Prostate gland (tissue), 2 donors: ENCODE measurements around the gene FBH1. TPM values are rescaled to one million over a fixed set of nuclear protein-coding genes. Genes with fewer than 3 reads are reported as not detected.

Source experiments
- DNase-seq: peaks from one replicate; pipeline ENCODE4 v3.0.0-alpha.2; 2019; ENCODE audit warnings: low spot score
- H3K27ac ChIP-seq, 2 donors: fragments of 200-600 bp; sonication (generic); 2 replicates each; pipeline ENCODE4 v1.5.1; 2017 to 2019
- H3K27me3 ChIP-seq: fragments of 200-600 bp; sonication (generic); replicated peaks from 2 replicates; pipeline ENCODE4 v1.5.1; 2019; ENCODE audit not compliant: insufficient read depth
- H3K36me3 ChIP-seq, 2 donors: fragments of 200-600 bp; sonication (generic); 1 replicate in 1 of 2; 2 replicates in 1 of 2; pipeline versions ENCODE4 v1.5.1 to v1.8.1; 2017 to 2019
- H3K4me1 ChIP-seq: fragments of 200-600 bp; sonication (generic); replicated peaks from 2 replicates; pipeline ENCODE4 v1.5.1; 2019
- H3K4me3 ChIP-seq, 2 donors: fragments of 200-600 bp; sonication (generic); 2 replicates each; pipeline ENCODE4 v1.5.1; 2017 to 2019
- H3K9me3 ChIP-seq: fragments of 200-600 bp; sonication (generic); 2 replicates; pipeline ENCODE4 v1.5.1; 2017
- POLR2A ChIP-seq: fragments of 450-650 bp; IDR thresholded peaks from one replicate; pipeline ENCODE4 v1.6.1; 2016; ENCODE audit warnings: antibody characterized with exemption, mild to moderate bottlenecking
- POLR2AphosphoS5 ChIP-seq: sonication (generic); formaldehyde crosslinking; IDR thresholded peaks from one replicate; pipeline ENCODE4 v1.6.1; 2017; ENCODE audit warnings: antibody characterized with exemption
- WGBS: methylation state at CpG from one replicate; pipeline ENCODE4 v1.1.5; 2018; 5-methylcytosine and 5-hydroxymethylcytosine counted together
- intact Hi-C: fragments of 100-400 bp; cut with DNase I; formaldehyde crosslinking; loops from one replicate; pipeline ENCODE4 v1.14.2; 2022
- total RNA-seq, 2 donors: library from RNA; depleted of rRNA; stranded (reverse); fragments of >200 nt; gene quantifications; one replicate each; pipeline ENCODE4 v1.1.0, GENCODE V29; 2016
- TF ChIP-seq, protein P1 (sequence below), 4 experiments: fragments of 200-600 bp in 2 of 4; fragments of 450-650 bp in 2 of 4; sonication (generic) in 2 of 4; IDR thresholded peaks; 1 replicate in 3 of 4; 2 replicates in 1 of 4; pipeline ENCODE4 v1.5.1; 2016 to 2019; ENCODE audit warnings: antibody characterized with exemption in 4 of 4, mild to moderate bottlenecking in 2 of 4, moderate library complexity in 2 of 4

The FBH1 gene
- total RNA-seq, 2 donors from 2014 or later = 75.0 to 172 TPM

DNA sequence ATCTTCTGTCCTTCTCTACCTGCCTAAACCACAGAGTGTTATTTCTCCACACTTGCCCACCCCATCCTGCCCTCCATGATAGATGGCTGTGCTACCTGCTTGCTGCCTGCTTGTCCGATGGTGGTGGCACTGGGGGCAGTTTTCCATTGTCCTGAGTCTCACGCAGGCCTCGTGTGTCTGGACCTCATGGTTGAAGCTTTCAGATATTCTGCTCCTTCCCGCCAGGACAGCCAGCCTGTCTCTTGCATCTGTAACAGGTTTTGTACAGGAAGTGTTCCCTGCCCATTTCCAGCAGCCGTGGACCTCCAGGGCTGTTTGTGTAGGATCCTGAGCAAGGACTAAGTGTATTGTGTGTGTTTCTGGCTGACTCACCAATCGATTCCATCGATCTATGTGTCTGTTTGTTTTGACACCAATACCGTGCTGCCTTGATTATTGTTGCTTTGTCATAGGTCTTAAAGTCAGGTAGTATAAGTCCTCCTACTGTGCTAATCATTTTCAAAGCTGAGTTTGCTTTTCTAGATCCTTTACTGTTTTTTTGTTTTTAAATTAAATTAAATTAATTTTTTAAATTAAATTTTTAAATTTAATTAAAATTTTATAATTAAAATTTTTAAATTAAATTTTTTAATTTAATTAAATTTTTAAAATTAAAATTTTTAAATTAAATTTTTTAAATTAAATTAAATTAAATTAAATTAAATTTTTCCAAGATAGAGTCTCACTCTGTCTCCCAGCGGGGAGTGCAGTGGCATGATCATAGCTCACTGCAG, 78.8 kb downstream of the FBH1 start:
- Histone ChIP-seq H3K36me3 (no peaks in the 10 kb centered on the region), H3K4me1 (no peaks in the 10 kb centered on the region), H3K27ac (no peak overlapping the region), H3K27me3 (no peaks in the 10 kb centered on the region), H3K4me3 (no peak overlapping the region), H3K9me3 (no peaks in the 10 kb centered on the region)
- TF ChIP-seq POLR2AphosphoS5 = no peak
- no peak for TF ChIP-seq POLR2A
- TF ChIP-seq, protein P1, sequence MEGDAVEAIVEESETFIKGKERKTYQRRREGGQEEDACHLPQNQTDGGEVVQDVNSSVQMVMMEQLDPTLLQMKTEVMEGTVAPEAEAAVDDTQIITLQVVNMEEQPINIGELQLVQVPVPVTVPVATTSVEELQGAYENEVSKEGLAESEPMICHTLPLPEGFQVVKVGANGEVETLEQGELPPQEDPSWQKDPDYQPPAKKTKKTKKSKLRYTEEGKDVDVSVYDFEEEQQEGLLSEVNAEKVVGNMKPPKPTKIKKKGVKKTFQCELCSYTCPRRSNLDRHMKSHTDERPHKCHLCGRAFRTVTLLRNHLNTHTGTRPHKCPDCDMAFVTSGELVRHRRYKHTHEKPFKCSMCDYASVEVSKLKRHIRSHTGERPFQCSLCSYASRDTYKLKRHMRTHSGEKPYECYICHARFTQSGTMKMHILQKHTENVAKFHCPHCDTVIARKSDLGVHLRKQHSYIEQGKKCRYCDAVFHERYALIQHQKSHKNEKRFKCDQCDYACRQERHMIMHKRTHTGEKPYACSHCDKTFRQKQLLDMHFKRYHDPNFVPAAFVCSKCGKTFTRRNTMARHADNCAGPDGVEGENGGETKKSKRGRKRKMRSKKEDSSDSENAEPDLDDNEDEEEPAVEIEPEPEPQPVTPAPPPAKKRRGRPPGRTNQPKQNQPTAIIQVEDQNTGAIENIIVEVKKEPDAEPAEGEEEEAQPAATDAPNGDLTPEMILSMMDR (IDR thresholded peaks at IDR 0.05) = no peak
- WGBS = 93% methylated on average over 9 of the region's 9 CpGs
- no peak for DNase-seq
- intact Hi-C loops = no loop called here

GRCh38 chr10:5970066-5970465, 80.0 kb downstream of the FBH1 start:
- Histone ChIP-seq H3K27ac (no peak overlapping the region), H3K9me3 (no peaks in the 10 kb centered on the region), H3K36me3 (no peaks in the 10 kb centered on the region), H3K4me1 (no peaks in the 10 kb centered on the region), H3K27me3 (no peaks in the 10 kb centered on the region), H3K4me3 (no peak overlapping the region)
- TF ChIP-seq, protein P1 (IDR thresholded peaks at IDR 0.05) = no peak
- TF ChIP-seq POLR2A = no peak
- no peak for TF ChIP-seq POLR2AphosphoS5
- intact Hi-C loops = no loop called here
- 92% methylated on average over 2 of the region's 2 CpGs for WGBS
- no peak for DNase-seq

- TF ChIP-seq, protein P1 (IDR thresholded peaks at IDR 0.05) = no peak
- TF ChIP-seq POLR2AphosphoS5 (no peak), POLR2A (no peak)
- H3K9me3 ChIP-seq = no peaks in the 10 kb centered on the region
- H3K36me3 ChIP-seq = no peaks in the 10 kb centered on the region
- H3K27me3 ChIP-seq = no peaks in the 10 kb centered on the region
- H3K27ac ChIP-seq = no peak overlapping the region
- H3K4me3 ChIP-seq = no peak overlapping the region
- no peaks in the 10 kb centered on the region for H3K4me1 ChIP-seq
- 90% methylated on average over 3 of the region's 3 CpGs for WGBS
- DNase-seq = no peak
- intact Hi-C loops = no loop called here
Measured at GRCh38 chr10:5970527-5970926, 80.5 kb downstream of the FBH1 start.

GRCh38 chr10:5971315-5971832, 81.3 kb downstream of the FBH1 start:
- DNase-seq = no peak
- Histone ChIP-seq H3K4me3 (no peak overlapping the region), H3K27me3 (no peaks in the 10 kb centered on the region), H3K36me3 (no peaks in the 10 kb centered on the region), H3K4me1 (no peaks in the 10 kb centered on the region), H3K27ac (peak overlapping the region; percentile 32 to 58), H3K9me3 (no peaks in the 10 kb centered on the region)
- intact Hi-C loops = no loop called here
- 66% methylated on average over 8 of the region's 8 CpGs for WGBS
- TF ChIP-seq, protein P1 (IDR thresholded peaks at IDR 0.05) = no peak
- TF ChIP-seq POLR2AphosphoS5 = peak; percentile 50

- Histone ChIP-seq H3K4me1 (no peaks in the 10 kb centered on the region), H3K9me3 (no peaks in the 10 kb centered on the region), H3K36me3 (no peaks in the 10 kb centered on the region), H3K4me3 (no peak overlapping the region), H3K27me3 (no peaks in the 10 kb centered on the region), H3K27ac (peak overlapping the region in 1 of 2 donors; percentile 32)
- 70% methylated on average over 4 of the region's 4 CpGs for WGBS
- no peak for DNase-seq
- TF ChIP-seq, protein P1 (IDR thresholded peaks at IDR 0.05) = no peak
- TF ChIP-seq POLR2AphosphoS5 = no peak
- no peak for TF ChIP-seq POLR2A
- intact Hi-C loops = no loop called here
Measured at GRCh38 chr10:5971886-5972285, 81.8 kb downstream of the FBH1 start.
